GM18868 (cell line): ENCODE results near the gene VPS13D.

Experiments
- ATAC-seq: cut with Tn5 transposase; IDR thresholded peaks from one replicate; pipeline ENCODE4 v1.9.1; 2021; ENCODE audit warnings: mild to moderate bottlenecking, moderate library complexity; ENCODE audit not compliant: unreplicated experiment

The VPS13D gene

GRCh38 chr1:12546771-12547585 is 317.1 kb downstream of the VPS13D start:
- ATAC-seq: no peak

DNA sequence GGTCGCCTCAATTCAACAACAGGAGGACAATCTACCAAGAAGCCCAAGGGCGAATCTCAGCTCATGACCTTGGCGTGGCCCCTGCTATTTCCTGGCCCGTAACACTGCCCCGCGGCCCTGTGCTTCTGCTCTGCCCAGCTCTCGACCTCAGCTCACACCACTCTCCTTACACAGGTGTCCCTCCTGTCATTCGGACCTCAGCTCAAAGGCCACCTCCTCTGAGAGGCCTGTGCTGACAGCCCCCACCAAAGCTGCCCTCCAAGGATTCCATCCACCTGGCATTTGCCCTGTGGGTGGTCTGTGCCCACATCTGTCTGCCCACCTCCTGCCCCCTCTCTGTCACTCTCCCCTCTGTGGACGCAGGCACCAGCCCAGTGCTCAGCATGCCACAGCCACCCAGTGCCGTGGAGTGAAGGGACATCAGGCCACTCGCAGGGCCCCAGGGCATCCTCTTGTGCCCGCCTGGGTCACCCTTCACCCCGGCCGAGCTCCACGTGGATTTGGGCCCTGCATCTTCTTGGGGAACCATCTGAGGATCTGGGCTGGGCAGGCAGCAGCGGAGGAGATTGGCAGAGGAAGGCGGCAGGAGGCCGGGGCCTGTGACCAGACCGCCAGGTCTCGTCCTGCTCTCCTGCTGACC is 317.9 kb downstream of the VPS13D start:
- ATAC-seq: no peak

- ATAC-seq: no peak
These were observed 318.6 kb downstream of the VPS13D start for GRCh38 chr1:12548279-12548972.

GRCh38 chr1:12548973-12549459 is 319.2 kb downstream of the VPS13D start:
- ATAC-seq: no peak

- ATAC-seq: no peak
These were observed 319.9 kb downstream of the VPS13D start for GRCh38 chr1:12549460-12550349.

GRCh38 chr1:12551584-12551983 is 321.8 kb downstream of the VPS13D start:
- ATAC-seq: no peak

- ATAC-seq: no peak
These were observed 322.5 kb downstream of the VPS13D start for GRCh38 chr1:12552111-12552888.

- no peak for ATAC-seq
These were observed 323.4 kb downstream of the VPS13D start for GRCh38 chr1:12552951-12553921.

GRCh38 chr1:12553963-12554362 is 324.1 kb downstream of the VPS13D start:
- no peak for ATAC-seq

GRCh38 chr1:12554521-12555305 is 324.9 kb downstream of the VPS13D start:
- no peak for ATAC-seq

GRCh38 chr1:12555411-12556367 is 325.9 kb downstream of the VPS13D start:
- ATAC-seq: no peak

DNA sequence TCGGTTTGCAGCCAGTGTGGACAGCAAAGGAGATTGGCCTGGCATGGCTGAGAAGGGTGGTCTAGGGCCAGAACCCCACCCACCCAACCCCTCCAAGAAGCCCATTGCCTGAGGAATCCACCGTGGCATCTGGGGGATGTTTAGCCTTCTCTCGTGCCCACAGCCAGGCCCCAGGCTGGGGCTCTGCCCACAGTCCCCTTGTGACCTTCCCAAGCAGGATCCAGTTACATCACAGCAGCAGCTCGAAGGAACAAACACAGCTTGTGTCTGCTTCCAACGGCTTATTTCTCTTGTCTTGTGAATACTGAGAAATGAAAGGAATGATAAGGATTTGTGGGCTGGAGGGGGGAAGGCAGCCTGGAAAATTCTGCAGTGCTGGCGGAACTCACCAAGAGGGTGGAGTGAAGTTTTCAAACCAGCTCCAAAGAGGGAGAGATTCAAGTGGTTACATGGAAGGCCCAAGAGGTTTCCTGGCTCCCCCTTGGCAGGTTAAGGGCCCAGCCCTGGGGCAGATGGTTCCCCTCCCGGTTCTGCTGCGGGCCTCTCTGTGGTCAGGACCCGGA is 326.6 kb downstream of the VPS13D start:
- ATAC-seq: no peak

DNA sequence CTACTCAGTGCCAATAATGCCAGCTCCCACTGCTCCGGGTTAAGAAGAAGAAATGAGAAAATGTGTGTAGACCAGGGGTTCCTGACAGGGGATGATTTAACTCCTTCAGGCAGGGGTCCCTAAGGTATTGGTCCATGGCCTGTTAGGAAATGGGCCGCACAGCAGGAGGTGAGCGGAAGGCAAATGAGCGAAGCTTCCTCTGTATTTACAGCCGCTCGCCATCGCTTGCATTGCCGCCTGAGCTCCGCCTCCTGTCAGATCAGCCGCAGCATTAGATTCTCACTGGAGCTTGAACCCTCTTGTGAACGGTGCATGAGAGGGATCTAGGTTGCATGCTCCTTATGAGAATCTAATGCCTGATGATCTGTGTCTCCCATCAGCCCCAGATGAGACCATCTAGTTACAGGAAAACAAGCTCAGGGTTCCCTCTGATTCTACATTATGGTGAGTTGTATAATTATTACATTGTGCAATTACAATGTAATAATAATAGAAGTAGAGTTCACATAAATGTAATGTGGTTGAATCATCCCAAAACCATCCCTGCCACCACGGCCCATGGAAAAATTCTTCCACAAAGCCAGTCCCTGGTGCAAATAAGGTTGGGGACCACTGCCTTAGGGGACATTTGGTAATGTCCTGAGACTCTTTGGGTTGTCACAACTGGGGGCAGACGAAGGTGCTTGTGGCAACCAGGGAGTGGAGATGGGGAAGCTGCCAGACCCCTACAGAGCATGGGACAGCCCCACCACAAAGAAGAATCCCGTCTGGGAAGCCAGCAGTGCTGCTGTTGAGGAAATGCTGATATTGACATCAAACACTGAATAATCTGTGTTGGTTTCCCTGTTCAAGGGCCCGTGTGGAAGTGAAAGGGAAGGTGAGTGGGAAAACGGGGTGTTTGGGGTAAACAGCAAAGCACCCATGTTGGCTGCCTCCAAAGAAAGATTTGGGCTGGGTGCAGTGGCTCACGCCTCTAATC is 327.4 kb downstream of the VPS13D start:
- ATAC-seq: no peak

DNA sequence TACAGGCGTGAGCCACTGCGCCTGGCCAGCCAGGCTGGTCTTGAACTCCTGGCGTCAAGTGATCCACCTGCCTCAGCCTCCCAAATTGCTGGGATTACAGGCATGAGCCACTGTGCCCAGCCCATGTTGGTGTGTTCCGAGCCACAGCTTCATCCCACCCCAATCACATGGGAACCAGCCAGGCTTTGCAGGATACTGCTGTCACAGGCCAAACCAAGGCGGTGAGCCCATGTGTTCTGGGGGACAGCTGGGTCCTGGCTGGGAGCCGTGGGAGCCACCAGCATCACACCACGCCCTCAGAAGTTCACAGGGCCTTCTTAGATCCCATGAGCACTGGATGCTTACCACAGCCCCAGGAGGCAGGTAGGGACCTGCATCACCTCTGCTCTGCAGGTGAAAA is 331.3 kb downstream of the VPS13D start:
- no peak for ATAC-seq
